Lung microvascular endothelial cell (primary cell): ENCODE measurements around the gene PTCD2. TPM values are rescaled to one million over a fixed set of nuclear protein-coding genes. Genes with fewer than 3 reads are reported as not detected.
"Not testable (repeated sequence)": the region's sequence is repeated elsewhere in the genome, so short reads cannot be mapped to it uniquely, and the experiment has no call there.

Experiments used
- DNase-seq, 2 donors: peaks; one replicate each; pipeline versions ENCODE4 v3.0.0 to v3.0.0-alpha.2; 2010; ENCODE audit warnings: low read depth in 2 of 2
- total RNA-seq: library from RNA; depleted of rRNA; stranded (reverse); fragments of >200 nt; gene quantifications from 2 replicates; pipeline ENCODE4 v1.2.1, GENCODE V29; 2014

The PTCD2 gene
- total RNA-seq, 1 donor from 2014 or later: 2.2 TPM

- no peak for DNase-seq
These were observed 23.9 kb upstream of the PTCD2 start for GRCh38 chr5:72296256-72296655.

GRCh38 chr5:72298136-72298535 is 22.0 kb upstream of the PTCD2 start:
- DNase-seq: not testable (repeated sequence)

- DNase-seq: no peak
These were observed 21.5 kb upstream of the PTCD2 start for GRCh38 chr5:72298711-72299110.

DNA sequence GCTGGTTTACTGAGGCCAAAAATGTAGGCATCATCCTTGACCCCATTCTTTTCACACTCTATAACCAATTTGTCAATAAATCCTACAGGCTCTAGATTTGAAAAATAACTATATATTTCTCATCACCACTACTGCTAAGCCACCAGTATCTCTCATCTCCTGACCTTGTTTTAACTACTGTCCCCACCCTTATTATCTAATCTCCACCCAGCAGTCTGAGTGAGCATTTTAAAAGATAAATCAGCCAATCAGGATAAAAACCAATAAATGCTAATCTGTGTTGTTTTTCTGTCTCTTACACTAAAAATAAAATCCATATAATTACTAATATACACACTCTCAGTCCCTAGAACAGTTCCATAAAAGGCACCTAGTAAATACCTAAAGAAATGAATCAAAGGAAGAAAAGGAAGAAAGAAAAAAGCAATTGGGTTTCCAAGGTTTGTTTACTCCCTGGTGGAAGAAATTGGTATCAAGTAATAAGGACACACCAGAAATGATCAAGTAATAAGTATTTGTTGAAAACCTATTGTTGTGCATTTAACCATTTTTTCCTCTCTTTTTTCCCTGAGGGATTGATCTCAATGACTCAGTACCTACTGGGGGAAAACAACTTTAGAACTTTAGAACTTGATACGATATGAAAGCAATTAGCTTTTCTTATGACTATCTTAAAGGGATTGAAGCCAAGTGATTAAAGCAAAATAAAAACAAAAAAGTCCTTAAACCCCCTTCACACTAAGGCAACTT is 19.4 kb upstream of the PTCD2 start:
- no peak for DNase-seq

GRCh38 chr5:72301557-72301956 is 18.6 kb upstream of the PTCD2 start:
- no peak for DNase-seq

DNA sequence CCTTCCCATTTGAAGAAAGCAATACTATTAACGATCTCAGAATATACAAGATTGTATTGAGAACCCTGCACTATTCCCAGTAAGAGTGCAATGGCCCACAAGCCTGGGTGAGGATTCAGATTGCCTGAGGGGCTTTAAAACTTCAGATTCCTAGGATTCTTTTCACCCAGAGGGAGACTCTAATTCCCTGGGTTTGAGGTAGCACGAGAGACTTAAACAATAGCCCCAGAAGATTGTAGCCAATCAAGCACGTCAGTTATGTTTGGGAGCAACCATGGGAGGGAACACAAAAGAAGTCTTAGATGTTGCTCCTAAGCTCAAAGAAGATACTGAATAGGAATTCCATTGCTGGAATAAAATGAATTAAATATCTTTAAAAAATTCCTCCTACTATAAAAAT is 18.0 kb upstream of the PTCD2 start:
- DNase-seq: no peak

DNA sequence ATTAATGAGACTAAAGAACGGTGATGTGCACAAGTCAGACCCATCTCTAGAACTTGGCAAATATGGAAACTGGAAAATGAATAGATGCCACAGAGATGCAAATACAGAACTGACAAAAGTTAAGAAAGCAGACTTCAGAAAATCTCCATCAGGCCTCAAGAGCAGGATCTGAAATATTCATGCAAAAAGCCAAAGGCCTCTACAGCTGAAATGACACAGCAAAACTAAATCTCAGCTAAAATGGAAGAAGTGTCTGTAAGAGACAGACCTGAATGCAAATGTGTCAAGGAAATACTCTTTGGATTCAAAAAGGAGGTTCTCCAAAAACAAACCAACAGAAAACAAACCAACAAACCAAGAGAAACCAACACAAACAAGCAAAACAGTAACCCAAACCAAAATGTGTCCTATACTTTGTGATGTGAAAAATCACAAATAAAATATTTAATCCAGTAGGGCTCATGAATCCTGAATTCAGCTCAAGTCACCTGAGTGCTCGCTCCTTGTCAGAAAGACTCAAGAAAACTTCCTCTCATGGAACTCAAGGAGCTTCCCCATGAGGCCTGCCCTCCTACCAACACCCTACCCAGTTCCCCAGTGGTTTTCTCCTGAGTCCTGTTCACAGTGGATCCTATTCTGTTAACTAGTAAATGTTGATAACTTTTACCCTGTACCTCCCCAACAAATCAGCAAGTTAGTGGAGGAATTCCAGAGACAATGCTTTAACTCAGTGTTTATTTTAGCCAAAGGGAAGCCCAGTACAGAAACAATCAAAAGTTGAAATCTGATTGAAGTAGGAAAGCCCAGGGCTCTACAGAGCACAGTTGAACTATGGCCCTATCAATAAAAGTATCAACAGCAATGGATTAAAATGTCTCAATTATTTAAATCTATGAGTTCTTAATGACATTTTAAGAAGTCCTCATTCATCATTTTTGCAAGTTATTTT is 14.7 kb upstream of the PTCD2 start:
- DNase-seq: no peak

DNA sequence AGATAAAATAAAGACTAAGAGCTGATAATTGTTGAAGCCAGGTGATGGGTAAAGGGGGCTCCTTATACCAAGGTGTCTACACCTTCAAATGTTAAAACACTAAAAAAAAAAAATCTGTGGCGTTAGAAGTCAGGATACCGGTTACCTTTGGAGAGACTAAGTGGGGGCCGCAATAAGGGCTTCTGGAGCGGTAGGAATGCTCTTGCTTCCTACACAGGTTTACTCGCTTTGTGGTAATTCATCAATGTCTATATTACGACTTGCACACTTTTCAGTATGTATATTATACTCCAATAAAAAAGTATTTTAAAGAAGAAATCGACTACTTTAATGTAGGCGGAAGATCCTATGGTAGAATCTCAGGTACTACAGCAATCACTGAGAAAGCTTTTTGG is 12.6 kb upstream of the PTCD2 start:
- no peak for DNase-seq

DNA sequence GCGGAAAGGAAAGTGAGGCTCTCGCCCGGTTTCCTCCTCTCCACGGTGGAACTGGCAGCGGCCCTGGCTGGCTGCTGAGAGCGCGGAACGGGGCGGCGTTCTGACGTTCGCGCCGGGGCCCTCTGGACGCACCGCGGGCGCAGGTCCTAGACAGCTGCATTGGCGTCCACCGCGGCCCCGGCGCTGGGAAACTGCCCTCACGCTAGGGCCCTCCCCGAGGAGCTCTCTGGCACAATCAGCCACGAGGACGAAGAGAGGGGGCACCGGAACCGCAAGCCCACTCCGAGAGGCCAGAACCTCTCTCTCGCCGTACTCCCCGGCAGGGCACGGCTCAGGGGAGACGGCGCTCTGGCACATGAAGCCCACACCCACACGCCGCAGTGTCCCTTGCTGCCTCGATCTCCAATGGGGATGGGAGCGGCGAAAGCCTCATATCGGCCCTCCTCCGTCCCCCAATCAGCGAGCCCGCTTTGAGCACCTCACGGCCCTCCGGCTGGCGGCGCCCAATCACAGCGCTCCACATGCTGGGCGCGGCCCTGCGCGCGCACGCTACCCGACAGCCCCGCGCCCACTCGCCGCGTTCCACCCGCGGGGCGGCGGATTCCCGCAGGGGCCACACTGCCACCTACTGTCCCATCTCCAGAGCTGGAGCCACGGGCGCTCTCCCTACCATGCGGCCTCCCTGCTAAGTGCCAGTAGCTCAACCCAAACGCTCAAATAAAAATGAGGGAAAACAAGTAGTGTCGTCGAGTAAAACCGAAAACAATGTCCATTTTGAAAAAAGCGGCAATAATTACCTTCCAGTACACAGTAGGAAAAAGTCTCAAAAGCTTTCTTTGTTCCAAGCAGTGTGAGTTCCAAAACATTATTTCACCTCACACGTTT is 12.0 kb upstream of the PTCD2 start:
- DNase-seq: peak; percentile 99

GRCh38 chr5:72308853-72309191 is 11.4 kb upstream of the PTCD2 start:
- no peak for DNase-seq

DNA sequence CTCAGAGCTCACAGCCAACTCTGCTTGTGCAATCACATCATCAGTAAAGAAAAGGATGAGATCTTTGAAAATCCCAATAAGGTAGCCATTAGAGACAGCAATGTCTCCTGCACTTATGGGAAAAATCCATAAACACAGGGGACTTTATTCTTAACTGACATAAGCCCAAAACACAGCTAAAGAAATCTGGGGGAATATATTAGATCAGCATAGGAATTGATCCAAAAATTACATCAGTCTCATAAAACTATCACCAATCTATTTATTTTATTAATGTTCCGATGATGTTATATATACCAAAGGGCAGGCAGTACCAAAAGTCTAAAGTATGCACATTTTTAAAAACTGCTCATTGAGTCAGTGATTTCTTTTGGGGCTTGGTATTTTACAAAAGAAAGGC is 7.0 kb upstream of the PTCD2 start:
- no peak for DNase-seq

DNA sequence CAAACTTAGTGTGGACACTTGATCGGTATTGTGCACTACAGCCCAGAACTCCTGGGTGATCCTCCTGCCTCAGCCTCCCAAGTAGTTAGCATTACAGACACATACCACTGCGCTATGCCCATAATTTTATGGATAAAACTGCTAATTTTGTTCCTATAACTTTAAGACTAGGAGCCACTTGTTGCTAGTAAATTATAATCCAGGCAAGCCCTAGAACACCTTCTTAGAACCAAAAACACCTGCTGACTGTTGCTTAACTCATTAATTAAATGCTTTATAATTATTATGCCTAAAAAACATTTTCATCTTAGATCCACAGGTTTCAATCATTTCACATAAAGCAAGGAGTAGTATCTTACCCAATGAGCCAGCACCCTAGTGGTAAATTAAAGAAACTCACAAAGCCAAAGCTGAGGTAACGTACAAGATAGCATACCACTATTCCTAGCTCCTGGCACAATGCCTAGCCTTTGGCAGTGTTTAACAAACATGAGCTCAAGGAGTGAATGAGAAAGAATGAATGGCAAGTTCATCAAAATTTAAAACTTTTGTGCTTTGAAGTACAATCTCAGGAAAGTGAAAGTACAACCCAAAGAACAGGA is 5.5 kb upstream of the PTCD2 start:
- DNase-seq: peak; percentile 37 to 80

- not testable (repeated sequence) for DNase-seq
These were observed 668 bp upstream of the PTCD2 start for GRCh38 chr5:72319435-72319975.

- DNase-seq: no peak
These were observed 4.1 kb downstream of the PTCD2 start for GRCh38 chr5:72324189-72324825.

GRCh38 chr5:72325566-72326305 is 5.6 kb downstream of the PTCD2 start:
- peak in 1 of 2 donors; percentile 10 for DNase-seq

DNA sequence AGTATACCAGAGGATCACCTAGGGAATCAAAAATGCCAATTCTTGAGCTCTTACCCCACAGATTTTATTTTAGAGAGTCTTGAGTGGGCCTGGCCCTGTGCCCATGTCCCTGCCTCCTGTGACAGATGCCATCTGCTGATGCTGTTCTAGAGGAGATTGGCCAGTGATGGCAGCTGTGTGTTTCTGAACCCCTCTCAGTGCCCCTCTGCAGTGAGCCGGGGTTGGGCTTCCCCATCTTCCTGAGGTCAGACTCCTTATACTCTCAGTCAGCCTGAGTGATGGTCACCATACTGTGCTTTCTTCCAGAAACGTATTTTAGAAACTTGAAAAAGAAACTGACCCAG is 6.1 kb downstream of the PTCD2 start:
- no peak for DNase-seq

DNA sequence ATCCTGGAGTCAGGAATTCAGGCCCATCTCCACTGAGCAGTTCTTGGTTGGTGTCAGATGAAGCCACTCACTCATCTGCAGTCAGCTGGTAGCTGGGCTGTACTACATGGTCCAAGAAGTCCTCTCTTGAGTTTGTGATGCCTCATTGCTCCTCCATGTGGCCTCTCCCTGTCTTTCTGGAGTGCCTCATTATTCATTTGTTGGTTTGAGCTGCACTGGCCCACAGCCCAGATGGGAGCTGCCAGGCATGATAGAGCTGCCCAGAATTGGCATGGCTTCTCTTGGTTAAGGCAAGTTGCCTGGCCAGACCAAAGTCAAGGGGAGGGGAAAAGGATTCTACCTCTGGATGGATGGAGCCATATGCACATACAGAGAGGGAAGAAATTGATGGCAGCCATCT is 8.0 kb downstream of the PTCD2 start:
- peak in 1 of 2 donors; percentile 7 for DNase-seq

- DNase-seq: no peak
These were observed 10.5 kb downstream of the PTCD2 start for GRCh38 chr5:72330712-72331111.

DNA sequence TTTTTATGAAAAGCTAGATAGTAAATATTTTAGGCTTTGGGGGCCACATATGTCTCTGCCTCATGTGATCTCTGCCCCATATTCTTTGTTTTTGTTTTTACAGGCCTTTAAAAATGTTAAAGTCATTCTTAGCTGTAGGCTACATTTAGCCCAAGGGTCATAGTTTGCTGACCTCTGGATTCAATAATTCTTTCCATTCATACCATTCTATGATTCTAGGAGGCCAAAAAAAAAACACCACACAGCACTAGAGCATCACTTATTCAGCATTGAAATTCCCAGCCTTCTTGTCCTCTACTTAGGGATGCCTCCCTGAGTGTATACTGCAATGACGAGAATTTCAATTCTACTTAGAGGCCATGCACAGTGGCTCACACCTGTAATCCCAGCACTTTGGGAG is 17.0 kb downstream of the PTCD2 start:
- peak in 1 of 2 donors; percentile 46 for DNase-seq

GRCh38 chr5:72338689-72339209 is 18.6 kb downstream of the PTCD2 start:
- DNase-seq: no peak
